Duodenal mucosa (tissue), 2 donors: ENCODE data around the gene PAN2.
A peak's percentile ranks its signal among the peaks of the same experiment; 100 is the strongest.
"Not testable (repeated sequence)": the region's sequence is repeated elsewhere in the genome, so short reads cannot be mapped to it uniquely, and the experiment has no call there.

Experiments
- H3K27ac ChIP-seq: one replicate; pipeline ENCODE4 v1.7.0; 2013; ENCODE audit warnings: low read depth, low read length
- H3K27me3 ChIP-seq, 2 donors: one replicate each; pipeline ENCODE4 v1.7.0; 2013; ENCODE audit warnings: low read length in 2 of 2, control low read depth in 1 of 2; ENCODE audit not compliant: insufficient read depth in 2 of 2, control insufficient read depth in 1 of 2
- H3K36me3 ChIP-seq, 2 donors: one replicate each; pipeline ENCODE4 v1.7.0; 2013; ENCODE audit warnings: low read length in 2 of 2, control low read depth in 1 of 2; ENCODE audit not compliant: insufficient read depth in 2 of 2, control insufficient read depth in 1 of 2
- H3K4me1 ChIP-seq, 2 donors: one replicate each; pipeline ENCODE4 v1.7.0; 2013; ENCODE audit warnings: low read length in 2 of 2, control low read depth in 1 of 2; ENCODE audit not compliant: insufficient read depth in 2 of 2, control insufficient read depth in 1 of 2
- H3K4me3 ChIP-seq, 2 donors: one replicate each; pipeline ENCODE4 v1.7.0; 2013; ENCODE audit warnings: low read length in 2 of 2, low read depth in 1 of 2
- H3K9ac ChIP-seq, 2 donors: one replicate each; pipeline ENCODE4 v1.7.0; 2013; ENCODE audit warnings: low read length in 2 of 2, low read depth in 1 of 2
- H3K9me3 ChIP-seq, 2 donors: one replicate each; pipeline ENCODE4 v1.7.0; 2013; ENCODE audit warnings: low read length in 2 of 2, control low read depth in 1 of 2; ENCODE audit not compliant: control insufficient read depth in 1 of 2

Gene PAN2

GRCh38 chr12:56274299-56274698 lies 59.5 kb downstream of the PAN2 start:
- Histone ChIP-seq H3K4me3 (no peak overlapping the region), H3K36me3 (peaks cover 22 to 74% of the 10 kb centered on the region in 2 donors), H3K9ac (no peak overlapping the region), H3K27me3 (no peaks in the 10 kb centered on the region), H3K27ac (no peak overlapping the region), H3K9me3 (no peaks in the 10 kb centered on the region), H3K4me1 (no peaks in the 10 kb centered on the region)

- peaks cover 22 to 59% of the 10 kb centered on the region in 2 donors for H3K36me3 ChIP-seq
- not testable (repeated sequence) for H3K9me3 ChIP-seq, H3K4me3 ChIP-seq, H3K9ac ChIP-seq, H3K27me3 ChIP-seq, H3K4me1 ChIP-seq, H3K27ac ChIP-seq
Measured at GRCh38 chr12:56272468-56272867, 61.3 kb downstream of the PAN2 start.

- no peaks in the 10 kb centered on the region for H3K27me3 ChIP-seq
- H3K9me3 ChIP-seq, result no peaks in the 10 kb centered on the region
- no peak overlapping the region for H3K27ac ChIP-seq
- H3K36me3 ChIP-seq, result peaks cover 21 to 56% of the 10 kb centered on the region in 2 donors
- no peak overlapping the region for H3K9ac ChIP-seq
- no peak overlapping the region for H3K4me3 ChIP-seq
- H3K4me1 ChIP-seq, result peaks cover 6 to 15% of the 10 kb centered on the region in 2 donors
Measured at GRCh38 chr12:56271031-56271430, 62.8 kb downstream of the PAN2 start.

GRCh38 chr12:56267443-56268071 lies 66.2 kb downstream of the PAN2 start:
- Histone ChIP-seq H3K27me3 (no peaks in the 10 kb centered on the region), H3K36me3 (peaks cover 0 to 23% of the 10 kb centered on the region in 2 donors), H3K4me1 (peaks cover 6 to 15% of the 10 kb centered on the region in 2 donors), H3K9ac (peak overlapping the region; percentile 33 to 91), H3K27ac (peak overlapping the region; percentile 91), H3K9me3 (no peaks in the 10 kb centered on the region), H3K4me3 (peak overlapping the region; percentile 82 to 87)

- Histone ChIP-seq H3K4me1 (peaks cover 6 to 15% of the 10 kb centered on the region in 2 donors), H3K4me3 (peak within 1 kb of the TSS; percentile 82 to 87), H3K27ac (peak within 1 kb of the TSS; percentile 91), H3K27me3 (no peaks in the 10 kb centered on the region), H3K36me3 (peaks cover 0 to 18% of the 10 kb centered on the region in 2 donors), H3K9ac (peak within 1 kb of the TSS; percentile 69 to 91), H3K9me3 (no peaks in the 10 kb centered on the region)
Measured at GRCh38 chr12:56266693-56267442, 66.9 kb downstream of the PAN2 start, which contains the start of gene COQ10A. Gene COQ10A, plus strand, starts transcription at chr12:56266942. Its CDS starts 177 bp downstream, at chr12:56267119.
